ENCODE data around the gene CA4.

DNA sequence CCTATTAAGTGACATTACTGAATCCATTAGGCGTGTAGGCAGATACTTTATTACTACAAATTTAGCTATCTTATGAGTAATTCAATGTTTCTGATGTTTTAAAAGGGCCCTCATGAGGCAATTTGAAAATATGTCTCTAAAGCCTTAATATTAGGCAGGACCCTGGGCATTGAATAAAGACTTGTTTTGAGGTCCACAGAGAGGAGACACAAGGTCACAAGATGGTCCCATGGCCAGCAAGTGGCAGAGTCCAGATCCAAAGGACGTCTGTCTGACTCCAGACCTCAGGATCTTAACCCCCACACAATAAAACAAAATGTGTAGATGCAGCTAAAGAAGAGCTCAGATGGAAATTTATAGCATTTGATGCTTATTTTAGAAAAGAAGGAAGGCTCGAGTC is 39.2 kb upstream of the CA4 start:
- TF ChIP-seq CTCF (IDR thresholded peaks at IDR 0.05) (no peak), EP300 (IDR thresholded peaks at IDR 0.05) (no peak), POLR2A (IDR thresholded peaks at IDR 0.05) (no peak)

All from sigmoid colon (tissue), 4 donors.